H54 (cell line): Measurements from ENCODE around the gene OR1K1.
A peak's percentile ranks its signal among the peaks of the same experiment; 100 is the strongest.

Source experiments
- DNase-seq: peaks from one replicate; pipeline ENCODE4 v3.0.0; 2011; ENCODE audit warnings: low spot score, mixed read lengths; ENCODE audit not compliant: insufficient read length
- FAIRE-seq: peaks from 3 replicates; lab custom pipeline; 2011; peaks lifted over from hg19 to GRCh38; lab: Jason Lieb, UNC
- POLR2A ChIP-seq: IDR thresholded peaks from 2 replicates; pipeline ENCODE4 v1.6.1; 2011; ENCODE audit warnings: low read depth, mild to moderate bottlenecking, low read length

Gene OR1K1, protein sequence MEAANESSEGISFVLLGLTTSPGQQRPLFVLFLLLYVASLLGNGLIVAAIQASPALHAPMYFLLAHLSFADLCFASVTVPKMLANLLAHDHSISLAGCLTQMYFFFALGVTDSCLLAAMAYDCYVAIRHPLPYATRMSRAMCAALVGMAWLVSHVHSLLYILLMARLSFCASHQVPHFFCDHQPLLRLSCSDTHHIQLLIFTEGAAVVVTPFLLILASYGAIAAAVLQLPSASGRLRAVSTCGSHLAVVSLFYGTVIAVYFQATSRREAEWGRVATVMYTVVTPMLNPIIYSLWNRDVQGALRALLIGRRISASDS

DNA sequence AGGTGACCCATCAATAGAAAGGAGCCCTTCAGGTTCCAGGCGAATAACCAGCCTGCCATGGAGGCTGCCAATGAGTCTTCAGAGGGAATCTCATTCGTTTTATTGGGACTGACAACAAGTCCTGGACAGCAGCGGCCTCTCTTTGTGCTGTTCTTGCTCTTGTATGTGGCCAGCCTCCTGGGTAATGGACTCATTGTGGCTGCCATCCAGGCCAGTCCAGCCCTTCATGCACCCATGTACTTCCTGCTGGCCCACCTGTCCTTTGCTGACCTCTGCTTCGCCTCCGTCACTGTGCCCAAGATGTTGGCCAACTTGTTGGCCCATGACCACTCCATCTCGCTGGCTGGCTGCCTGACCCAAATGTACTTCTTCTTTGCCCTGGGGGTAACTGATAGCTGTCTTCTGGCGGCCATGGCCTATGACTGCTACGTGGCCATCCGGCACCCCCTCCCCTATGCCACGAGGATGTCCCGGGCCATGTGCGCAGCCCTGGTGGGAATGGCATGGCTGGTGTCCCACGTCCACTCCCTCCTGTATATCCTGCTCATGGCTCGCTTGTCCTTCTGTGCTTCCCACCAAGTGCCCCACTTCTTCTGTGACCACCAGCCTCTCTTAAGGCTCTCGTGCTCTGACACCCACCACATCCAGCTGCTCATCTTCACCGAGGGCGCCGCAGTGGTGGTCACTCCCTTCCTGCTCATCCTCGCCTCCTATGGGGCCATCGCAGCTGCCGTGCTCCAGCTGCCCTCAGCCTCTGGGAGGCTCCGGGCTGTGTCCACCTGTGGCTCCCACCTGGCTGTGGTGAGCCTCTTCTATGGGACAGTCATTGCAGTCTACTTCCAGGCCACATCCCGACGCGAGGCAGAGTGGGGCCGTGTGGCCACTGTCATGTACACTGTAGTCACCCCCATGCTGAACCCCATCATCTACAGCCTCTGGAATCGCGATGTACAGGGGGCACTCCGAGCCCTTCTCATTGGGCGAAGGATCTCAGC, at the start of gene OR1K1:
Gene OR1K1, plus strand, starts transcription at position 58 of the 995 bp plus-strand sequence. Its CDS starts 0 bp downstream, at position 58.
- no peak for TF ChIP-seq POLR2A
- DNase-seq (no peak), FAIRE-seq (no peak)

DNA sequence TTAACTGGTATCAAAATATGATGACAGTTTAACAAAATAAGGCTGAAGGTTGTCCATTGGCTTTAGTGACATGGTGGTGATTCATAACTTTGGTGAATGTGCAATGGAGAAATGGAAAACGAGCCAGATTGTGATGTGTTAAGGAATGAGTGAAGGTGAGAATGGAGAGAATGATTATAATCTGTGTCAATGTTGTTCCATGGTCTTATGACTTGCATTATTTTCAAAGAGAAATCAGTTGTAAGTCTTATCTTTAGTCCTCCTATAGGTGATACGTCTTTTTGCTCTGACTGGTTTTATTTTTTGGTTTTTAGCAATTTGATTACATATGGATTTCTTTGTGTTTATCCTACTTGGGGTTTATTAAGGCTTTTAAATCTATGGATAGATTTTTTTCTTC, 45.1 kb upstream of the OR1K1 start:
- no peak for TF ChIP-seq POLR2A
- FAIRE-seq: peak; percentile 67
- no peak for DNase-seq

DNA sequence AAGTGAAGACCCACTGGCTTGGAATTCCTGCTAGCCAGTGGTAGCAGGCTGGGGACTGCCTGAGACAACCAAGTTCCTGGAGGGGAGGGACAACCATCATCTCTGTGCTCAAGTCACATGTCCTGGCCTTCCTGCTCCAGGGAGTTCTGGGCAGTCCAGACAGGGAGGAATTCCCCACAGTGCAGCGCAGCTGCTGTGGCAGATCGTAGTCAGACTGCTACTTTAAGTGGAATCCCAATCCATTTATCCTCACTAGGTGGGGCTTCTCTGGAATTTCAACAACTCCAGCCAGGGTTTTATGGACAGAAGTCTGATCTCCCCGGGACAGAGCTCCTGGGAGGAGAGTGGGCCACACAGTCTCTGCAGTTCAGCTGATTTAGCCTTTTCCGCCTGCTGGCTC, 32.1 kb upstream of the OR1K1 start:
- FAIRE-seq (no peak), DNase-seq (no peak)
- no peak for TF ChIP-seq POLR2A

DNA sequence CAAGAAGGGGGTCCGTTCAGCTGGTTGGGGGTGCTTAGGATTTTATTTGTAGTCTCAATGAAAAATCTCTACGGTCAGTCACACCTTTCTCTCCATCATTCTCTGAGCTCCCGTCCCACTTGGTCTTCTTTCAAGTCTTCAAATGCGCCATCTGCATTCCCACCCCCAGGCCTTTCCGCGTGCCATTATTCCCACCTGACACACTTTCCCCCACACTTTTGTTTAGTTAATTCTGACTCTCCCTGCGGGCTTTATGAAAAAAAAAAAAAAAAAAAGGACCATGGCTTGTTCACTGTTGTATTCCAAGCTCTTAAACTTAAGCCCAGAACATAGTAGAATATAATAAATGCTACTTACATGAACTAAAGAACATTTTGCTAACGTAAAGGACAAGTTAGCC, 22.9 kb upstream of the OR1K1 start:
- no peak for FAIRE-seq
- TF ChIP-seq POLR2A: no peak

DNA sequence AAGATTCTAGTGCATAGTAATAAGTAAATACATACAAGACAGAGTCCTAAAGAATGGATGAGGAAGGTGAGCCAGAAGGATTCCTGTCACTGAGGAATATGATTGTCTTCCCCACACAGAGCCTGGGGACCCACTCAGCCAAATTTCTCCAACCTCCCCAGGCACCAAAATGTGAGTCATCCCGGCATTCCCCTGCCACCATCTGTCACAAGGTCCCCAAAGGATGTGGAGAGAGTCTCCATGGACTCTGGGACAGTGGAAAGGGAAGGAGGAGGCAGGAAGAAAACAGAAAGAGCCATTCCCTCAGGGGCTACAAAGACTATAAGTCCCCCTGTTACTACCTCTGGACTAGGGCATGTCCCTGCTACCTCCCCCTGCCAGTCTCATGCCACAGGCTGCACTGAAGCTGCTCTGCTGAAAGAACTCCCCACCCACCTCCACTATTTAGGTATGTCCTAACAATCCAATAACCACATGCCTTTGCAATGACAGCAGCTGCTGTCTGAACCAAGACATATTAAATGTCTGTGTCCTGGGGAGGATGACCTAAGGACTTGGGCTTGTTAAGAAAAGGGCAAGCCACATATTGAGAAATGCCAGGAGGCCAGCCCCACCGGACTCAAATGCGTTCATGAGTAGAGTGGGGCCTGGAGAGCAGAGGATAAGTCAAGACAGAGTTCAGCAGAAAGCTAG, 21.8 kb upstream of the OR1K1 start:
- peak; percentile 66 for DNase-seq
- peak; percentile 52 for FAIRE-seq
- TF ChIP-seq POLR2A: no peak

More for the DNA sequence above, 22.9 kb upstream of the OR1K1 start:
- no peak for DNase-seq

DNA sequence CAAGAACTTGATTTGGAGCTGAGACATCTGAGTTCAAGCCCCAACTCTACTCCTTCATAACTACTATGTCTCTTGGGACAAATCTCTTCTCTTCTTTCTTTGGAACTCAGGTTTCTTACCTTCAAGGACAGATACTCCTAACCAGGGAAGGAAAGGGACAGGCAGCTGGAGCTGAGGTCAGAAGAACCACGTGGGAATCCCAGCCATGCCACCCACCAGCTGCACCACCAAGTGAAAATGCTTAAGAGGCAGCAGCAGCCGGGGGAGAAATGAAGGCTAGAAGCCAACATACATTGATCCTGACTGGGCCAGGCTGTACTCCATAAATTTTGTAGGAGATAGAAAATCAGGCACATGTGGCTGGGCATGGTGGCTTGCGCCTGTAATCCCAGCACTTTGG, 20.7 kb upstream of the OR1K1 start:
- FAIRE-seq: no peak
- no peak for DNase-seq
- no peak for TF ChIP-seq POLR2A

DNA sequence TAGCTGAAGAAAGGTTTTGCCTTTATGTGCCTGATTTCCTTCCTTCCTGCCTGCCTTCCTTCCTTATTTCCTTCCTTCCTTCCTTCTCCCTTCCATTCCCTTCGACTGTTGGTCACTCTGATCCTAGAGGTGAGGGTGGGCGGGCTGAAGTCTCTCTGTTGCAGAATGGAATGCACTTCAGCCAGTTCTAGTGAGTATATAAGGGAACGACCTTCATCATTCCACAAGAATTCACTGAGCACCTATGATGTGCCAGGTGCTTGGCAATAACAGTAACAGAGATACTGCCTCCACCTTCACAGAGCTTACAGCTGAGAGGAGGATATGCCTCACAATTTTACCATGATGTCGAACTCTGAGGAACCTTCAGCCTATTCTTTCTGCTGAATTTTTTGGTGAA, 19.9 kb upstream of the OR1K1 start:
- DNase-seq: no peak
- FAIRE-seq: no peak
- no peak for TF ChIP-seq POLR2A

DNA sequence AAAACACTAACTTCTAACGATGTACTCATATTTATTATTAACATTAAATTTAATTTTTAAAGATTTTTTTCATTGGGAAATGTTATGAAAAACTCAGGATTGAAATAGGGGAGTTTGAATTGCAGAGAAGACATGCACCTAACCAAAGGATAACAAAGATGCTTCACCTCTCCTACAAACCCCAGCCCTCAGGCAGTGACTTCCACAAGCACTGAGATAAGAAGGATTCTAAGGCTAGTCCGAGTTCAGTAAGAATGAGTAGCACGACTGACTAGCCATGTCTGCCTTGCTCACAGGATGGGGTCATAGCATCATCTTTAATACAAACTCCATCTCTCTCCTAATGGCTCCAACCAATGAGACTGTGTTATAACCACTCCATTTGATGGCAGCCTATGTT, 18.3 kb upstream of the OR1K1 start:
- no peak for FAIRE-seq
- no peak for TF ChIP-seq POLR2A
- DNase-seq: no peak

DNA sequence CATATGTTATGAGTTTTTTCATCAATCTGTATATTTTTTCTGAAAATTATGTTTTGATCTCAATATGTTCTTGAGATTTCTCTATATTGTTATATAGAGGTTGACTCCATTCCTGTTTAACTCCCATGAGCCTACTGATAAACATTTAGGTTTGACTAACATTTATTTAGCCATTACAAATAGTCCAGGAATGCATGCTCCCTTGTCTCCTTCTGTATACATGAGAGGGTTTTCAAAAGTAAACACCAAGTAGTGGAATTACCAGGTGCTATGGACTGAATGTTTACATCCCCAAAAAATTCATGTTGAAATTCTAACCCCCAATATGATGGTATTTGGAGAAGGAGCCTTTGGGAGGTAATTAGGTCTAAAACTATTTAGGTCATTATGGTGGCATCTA, 14.7 kb upstream of the OR1K1 start:
- no peak for DNase-seq
- TF ChIP-seq POLR2A: no peak
- no peak for FAIRE-seq

DNA sequence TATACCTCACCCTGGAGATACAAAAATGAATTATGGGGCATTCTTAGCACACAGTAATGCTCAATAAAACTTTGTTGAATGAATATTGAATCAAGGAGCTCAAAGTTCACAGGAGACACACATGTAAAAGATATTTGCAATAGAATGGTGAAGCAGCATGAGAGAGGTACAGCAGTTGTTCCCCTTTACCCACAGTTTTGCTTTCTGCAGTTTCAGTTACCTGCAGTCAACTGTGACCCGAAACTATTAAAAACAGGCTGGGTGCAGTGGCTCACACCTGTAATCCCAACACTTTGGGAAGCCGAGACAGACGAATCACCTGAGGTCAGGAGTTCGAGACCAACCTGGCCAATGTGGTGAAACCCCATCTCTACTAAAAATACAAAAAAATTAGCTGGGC, 13.6 kb upstream of the OR1K1 start:
- DNase-seq (no peak), FAIRE-seq (no peak)
- no peak for TF ChIP-seq POLR2A

DNA sequence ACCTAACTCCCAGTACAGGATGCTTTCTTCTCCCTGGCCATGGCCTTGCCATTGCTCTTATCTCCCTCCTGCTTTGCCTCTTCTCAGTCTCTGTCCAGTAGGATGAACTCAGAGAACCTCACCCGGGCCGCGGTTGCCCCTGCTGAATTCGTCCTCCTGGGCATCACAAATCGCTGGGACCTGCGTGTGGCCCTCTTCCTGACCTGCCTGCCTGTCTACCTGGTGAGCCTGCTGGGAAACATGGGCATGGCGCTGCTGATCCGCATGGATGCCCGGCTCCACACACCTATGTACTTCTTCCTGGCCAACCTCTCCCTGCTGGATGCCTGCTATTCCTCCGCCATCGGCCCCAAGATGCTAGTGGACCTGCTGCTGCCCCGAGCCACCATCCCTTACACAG, 11.1 kb upstream of the OR1K1 start, which contains the start of gene OR5C1:
Gene OR5C1, plus strand, starts transcription at position 103 of the 400 bp plus-strand sequence. Its CDS starts 0 bp downstream, at position 103.
- DNase-seq (no peak), FAIRE-seq (no peak)
- TF ChIP-seq POLR2A: no peak

DNA sequence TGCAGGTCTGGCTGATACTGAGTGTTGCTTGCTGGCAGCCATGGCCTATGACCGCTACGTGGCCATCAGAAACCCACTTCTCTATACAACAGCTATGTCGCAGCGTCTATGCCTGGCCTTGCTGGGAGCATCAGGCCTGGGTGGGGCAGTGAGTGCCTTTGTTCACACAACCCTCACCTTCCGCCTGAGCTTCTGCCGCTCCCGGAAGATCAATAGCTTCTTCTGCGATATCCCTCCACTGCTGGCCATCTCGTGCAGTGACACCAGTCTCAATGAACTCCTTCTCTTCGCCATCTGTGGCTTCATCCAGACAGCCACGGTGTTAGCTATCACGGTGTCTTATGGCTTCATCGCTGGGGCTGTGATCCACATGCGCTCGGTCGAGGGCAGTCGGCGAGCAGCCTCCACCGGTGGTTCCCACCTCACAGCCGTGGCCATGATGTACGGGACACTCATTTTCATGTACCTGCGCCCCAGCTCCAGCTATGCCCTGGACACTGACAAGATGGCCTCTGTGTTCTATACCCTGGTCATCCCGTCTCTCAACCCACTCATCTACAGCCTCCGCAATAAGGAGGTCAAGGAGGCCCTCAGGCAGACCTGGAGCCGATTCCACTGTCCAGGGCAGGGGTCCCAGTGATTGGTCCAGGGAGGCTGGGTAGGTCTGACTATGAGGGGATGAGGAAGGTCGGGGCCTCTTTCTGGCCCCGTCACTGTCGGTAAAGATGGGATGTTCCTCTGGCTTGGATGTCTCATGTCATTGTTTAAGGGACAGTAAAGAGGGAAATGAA, 10.5 kb upstream of the OR1K1 start:
- no peak for TF ChIP-seq POLR2A
- FAIRE-seq: no peak
- DNase-seq: no peak

DNA sequence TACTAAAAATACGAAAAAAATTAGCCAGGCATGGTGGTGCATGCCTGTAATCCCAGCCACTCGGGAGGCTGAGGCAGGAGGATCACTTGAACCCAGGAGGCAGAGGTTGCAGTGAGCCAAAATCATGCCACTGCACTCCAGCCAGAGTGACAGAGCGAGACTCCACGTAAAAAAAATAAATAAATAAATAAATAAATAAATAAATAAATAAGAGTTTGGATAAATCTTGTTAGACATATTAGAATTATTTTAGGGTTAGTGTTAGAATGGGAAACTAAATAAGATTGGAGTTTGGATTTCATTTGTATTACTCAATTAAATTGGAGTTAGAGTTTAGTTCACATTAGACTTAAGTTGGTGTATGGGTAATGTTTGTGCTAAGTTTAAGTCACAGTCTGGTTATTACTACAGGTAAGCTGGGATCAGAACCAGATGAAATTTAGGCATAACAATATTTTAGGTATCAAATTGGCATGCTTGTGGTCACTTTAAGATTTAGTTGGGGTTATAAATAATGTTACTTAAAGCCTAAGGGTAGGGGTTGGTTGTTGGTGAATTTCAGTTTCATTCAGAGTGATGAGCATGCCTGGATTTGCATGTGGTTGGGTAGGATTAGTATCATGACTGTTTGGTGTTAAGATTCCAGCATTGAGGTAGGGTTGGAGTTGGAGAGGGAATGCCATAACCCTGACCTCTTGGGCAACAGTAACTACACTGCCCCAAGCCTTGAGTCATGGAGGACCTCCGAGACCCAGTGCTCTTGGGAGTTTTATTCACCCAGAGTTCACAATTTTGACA, 7.9 kb upstream of the OR1K1 start:
- TF ChIP-seq POLR2A: no peak
- DNase-seq: no peak
- FAIRE-seq: no peak
